Activated CD4-positive, alpha-beta T cell treated with anti-CD3 and anti-CD28 coated beads for 4 hours (primary cell): ENCODE data around the gene TMEM132A.

ENCODE experiments used
- DNase-seq, 2 donors: peaks; one replicate each; pipeline ENCODE4 v3.0.0-alpha.2; 2020

The TMEM132A gene

GRCh38 chr11:60923800-60924109 lies 505 bp upstream of the TMEM132A start:
- no peak for DNase-seq

DNA sequence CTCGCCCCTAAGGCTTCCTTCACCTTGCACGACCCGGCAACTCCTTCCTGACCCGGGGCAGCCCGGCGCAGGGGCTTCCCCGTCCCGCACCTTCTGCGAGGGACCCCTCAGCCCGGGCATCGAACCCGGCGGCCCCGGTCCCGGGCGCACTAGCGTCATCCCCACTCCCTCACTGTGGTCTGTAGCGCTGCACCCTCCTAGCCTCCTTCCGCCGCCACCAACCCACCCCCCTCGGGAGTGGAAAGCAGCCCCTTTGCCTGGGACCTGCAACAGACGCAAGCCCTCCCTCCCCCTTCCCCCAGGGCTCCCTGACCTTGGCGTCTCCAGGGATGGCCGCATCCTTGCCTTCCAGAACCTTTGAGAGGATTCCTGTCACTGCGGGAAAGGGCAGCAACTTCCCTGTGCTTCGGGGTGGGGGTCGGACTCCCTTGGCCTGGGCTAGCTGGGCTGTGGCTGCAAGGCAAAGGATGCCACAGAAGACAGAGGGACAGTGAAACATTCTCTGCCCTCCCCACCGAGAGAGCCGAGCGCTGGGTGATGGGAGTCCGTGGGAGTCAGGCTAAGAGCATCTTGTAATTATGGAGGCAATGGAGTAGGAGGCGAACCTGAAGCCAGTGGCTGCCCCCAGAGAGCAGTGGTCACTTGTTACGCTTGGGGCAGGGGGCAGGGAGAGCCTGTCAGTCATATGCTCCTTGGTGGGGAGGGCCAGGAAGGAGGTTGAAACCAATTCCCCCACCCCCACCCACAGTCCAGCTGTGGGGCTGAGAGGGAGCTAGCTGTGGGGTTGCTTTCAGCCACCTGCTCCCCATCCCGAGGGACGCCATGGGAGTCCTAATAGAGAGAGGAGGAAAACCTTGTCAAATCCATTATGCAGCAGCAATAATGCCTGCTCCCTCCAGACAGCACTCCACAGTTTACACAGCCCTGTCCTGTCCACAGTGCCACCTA lies 920 bp downstream of the TMEM132A start:
- DNase-seq, result no peak

DNA sequence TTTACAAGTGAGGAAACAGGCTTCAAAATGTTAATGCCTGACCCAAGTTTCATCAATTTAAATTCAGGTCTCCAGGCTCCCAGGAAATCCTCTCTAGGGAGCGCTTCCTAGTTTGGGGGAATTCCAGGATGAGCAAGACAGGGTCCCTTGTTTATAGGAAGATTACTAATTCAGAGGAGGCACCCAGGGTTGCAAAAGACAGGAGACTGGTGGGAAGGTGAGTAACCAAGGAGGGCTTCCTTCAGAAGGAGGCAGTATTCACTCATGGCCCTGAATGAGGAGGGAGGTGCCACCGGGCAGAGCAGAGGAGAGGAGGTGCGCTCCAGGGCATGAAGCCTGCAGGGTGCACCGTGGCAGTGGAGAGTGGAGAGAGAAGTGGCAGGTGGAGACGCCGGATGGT lies 1.6 kb downstream of the TMEM132A start:
- no peak for DNase-seq

GRCh38 chr11:60926500-60926899 lies 2.2 kb downstream of the TMEM132A start:
- no peak for DNase-seq

DNA sequence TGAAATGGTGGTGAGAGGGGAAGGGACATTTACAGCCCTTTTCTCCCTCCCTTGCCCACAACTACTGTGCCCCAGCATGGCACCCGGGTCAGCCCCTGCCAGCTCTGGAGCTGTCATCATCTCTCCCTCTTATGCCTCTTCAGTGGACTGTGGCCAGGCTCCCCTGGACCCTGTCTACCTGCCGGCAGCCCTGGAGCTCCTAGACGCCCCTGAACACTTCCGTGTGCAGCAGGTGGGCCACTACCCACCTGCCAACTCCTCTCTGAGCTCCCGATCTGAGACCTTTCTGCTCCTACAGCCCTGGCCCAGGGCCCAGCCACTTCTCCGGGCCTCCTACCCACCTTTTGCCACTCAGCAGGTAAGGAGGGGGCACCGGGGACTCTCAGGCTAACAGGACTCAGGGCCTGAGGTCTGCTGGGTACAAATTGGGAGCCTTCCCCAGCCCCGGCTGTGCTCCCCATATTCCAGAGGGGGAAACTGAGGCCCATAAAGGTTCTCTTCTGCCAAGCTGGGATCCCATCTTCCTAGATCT lies 2.9 kb downstream of the TMEM132A start:
- no peak for DNase-seq

GRCh38 chr11:60927600-60927999 lies 3.3 kb downstream of the TMEM132A start:
- no peak for DNase-seq

DNA sequence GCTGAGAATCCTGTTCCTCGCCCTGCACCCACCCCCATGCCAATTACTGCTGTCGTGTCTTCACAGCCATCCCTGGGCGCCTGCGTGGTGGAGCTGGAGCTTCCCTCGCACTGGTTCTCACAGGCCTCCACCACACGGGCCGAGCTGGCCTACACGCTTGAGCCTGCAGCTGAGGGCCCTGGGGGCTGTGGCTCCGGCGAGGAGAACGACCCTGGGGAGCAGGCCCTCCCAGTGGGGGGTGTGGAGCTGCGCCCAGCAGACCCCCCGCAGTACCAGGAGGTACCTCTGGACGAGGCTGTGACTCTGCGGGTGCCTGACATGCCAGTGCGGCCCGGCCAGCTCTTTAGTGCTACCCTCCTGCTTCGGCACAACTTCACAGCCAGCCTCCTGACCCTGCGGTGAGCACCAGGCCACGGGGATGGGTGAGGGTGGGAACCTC lies 4.3 kb downstream of the TMEM132A start:
- no peak for DNase-seq

- no peak for DNase-seq
These were observed 5.5 kb downstream of the TMEM132A start for GRCh38 chr11:60929764-60930163.

GRCh38 chr11:60930394-60930793 lies 6.1 kb downstream of the TMEM132A start:
- no peak for DNase-seq

DNA sequence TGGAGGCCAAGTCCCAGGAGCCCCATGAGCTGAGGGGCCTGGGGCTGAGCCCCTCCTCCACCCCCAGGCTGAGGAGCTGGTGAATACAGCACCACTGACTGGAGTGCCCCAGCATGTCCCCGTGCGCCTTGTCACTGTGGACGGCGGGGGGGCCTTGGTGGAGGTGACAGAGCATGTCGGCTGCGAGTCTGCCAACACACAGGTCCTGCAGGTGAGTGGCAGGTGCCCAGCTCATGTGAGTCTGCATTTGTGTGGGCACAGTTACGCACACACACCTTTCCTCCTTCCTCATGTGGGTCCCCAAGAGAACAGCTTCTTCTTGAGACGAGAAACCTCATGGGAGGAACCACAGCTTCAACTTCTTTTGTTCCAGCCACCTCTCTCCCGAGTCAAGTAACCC lies 7.7 kb downstream of the TMEM132A start:
- DNase-seq, result no peak

GRCh38 chr11:60932605-60933356 lies 8.5 kb downstream of the TMEM132A start:
- no peak for DNase-seq

DNA sequence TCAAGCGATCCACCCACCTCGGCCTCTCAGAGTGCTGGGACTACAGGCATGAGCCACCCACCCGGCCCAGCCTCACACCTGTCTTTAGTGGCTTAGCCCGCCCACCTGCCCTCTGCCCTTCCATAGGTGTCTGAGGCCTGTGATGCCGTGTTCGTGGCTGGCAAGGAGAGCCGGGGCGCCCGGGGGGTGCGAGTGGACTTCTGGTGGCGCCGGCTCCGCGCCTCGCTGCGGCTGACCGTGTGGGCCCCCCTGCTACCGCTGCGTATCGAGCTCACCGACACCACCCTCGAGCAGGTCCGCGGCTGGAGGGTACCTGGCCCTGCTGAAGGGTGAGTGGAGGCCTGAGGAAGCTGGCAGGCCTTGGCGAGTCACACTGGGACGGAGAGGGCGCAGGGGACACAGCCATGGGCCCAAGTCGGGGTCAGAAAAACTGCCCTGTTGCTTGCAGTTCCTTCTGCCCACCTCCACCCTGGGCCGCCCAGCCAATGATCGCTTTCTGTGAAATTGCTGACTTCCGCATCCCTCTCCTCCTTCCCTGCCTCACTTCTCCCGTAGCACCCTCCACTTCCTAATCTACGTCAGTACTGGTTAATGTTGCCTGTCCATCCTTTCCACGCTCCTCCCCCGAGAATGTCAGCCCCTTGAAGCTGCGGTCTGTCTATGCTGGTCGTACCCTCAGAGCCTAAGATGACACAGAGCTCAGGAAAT lies 9.3 kb downstream of the TMEM132A start:
- no peak for DNase-seq

GRCh38 chr11:60934124-60934789 lies 10.0 kb downstream of the TMEM132A start:
- no peak for DNase-seq

DNA sequence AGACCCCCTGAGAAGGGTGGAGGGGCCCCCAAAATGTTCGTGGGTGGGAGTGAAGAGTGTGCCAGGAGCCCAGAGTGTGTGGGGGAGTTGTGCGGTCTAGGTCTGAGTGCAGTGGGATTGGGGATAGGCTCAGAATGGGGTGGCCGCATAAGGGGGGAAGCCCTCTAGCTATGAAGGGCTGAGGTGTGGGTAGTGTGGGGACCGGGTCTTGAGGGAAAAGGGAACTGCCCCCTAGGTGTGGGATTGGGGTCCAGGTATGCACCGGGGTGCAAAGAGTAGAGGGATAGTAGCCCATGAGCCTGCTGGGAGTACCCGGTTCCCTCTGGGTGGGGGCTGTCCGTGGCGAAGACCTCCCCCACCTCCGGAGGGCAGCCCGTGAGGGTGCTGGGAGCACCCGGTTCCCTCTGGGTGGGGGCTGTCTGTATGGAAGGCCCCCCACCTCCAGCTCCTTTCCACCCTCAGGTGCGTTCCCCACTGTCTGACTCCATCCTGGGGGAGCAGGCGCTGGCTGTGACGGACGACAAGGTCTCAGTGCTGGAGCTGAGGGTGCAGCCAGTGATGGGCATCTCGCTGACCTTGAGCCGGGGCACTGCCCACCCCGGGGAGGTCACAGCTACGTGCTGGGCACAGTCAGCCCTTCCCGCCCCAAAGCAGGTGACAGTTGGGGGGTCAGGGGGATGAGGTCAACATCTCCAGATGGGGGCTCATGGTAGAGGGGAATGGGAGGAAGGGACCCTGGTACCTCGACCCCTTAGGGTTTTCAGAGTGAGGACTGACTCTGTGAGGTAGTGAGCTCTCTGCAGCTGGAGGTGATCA lies 10.7 kb downstream of the TMEM132A start:
- DNase-seq, result no peak

DNA sequence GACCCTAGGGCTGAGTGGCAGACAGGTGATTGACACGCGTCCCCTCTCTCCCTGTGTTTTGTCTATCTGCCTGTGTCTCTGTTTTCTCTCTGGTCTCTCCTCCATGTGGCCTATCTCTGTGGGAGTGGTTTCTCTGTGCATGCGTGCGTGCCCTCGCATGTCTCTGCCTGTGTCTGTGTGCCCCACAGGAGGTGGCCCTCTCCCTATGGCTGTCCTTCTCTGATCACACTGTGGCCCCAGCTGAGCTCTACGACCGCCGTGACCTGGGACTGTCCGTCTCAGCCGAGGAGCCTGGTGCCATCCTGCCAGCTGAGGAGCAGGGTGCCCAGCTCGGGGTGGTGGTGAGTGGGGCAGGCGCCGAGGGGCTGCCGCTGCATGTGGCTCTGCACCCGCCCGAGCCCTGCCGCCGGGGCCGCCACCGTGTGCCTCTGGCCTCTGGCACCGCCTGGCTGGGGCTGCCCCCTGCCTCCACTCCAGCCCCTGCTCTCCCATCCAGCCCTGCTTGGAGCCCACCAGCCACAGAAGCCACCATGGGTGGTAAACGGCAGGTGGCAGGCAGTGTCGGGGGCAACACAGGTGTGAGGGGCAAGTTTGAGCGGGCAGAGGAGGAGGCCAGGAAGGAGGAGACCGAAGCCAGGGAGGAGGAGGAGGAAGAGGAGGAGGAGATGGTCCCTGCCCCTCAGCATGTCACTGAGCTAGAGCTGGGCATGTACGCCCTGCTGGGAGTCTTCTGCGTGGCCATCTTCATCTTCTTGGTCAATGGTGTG lies 11.6 kb downstream of the TMEM132A start:
- no peak for DNase-seq

DNA sequence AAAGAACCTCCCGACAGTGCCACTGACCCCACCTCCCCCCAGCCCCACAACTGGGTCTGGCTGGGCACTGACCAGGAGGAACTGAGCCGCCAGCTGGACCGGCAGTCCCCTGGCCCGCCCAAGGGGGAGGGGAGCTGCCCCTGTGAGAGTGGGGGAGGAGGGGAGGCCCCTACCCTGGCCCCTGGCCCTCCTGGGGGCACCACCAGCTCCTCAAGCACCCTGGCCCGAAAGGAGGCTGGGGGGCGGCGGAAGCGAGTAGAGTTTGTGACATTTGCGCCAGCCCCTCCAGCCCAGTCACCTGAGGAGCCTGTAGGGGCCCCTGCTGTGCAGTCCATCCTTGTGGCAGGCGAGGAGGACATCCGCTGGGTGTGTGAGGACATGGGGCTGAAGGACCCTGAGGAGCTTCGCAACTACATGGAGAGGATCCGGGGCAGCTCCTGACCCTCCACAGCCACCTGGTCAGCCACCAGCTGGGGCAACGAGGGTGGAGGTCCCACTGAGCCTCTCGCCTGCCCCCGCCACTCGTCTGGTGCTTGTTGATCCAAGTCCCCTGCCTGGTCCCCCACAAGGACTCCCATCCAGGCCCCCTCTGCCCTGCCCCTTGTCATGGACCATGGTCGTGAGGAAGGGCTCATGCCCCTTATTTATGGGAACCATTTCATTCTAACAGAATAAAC lies 12.3 kb downstream of the TMEM132A start:
- no peak for DNase-seq

DNA sequence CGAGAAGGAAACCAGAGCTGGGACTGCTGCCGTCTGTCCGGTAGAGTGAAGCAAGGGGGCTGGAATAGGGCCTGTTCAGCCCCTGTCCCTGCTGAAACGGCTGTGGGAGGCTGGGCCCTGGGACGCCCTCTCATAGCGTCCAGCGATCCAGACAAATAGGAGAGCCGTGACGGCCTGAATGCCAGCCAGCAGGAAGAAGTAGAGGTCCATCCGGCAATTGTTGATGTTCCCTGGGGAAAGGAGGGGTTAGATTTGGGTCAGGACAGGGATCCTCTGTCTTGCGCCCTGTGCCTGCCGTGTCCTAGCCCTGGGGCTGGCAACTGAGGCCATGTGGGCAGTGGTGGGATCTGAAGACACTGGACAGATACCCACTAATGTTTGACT lies 12.9 kb downstream of the TMEM132A start:
- DNase-seq, result no peak

GRCh38 chr11:60937811-60938210 lies 13.6 kb downstream of the TMEM132A start:
- no peak for DNase-seq

- DNase-seq, result no peak
These were observed 14.2 kb downstream of the TMEM132A start for GRCh38 chr11:60938500-60938899.

- no peak for DNase-seq
These were observed 15.0 kb downstream of the TMEM132A start for GRCh38 chr11:60939301-60939700.
